Neutrophil (primary cell): ENCODE data around the gene PXYLP1.

Experiments
- H3K27ac ChIP-seq: fragments of 200-600 bp; sonication (generic); 2 replicates; pipeline ENCODE4 v1.5.1; 2016; ENCODE audit warnings: mild to moderate bottlenecking, moderate library complexity
- H3K27me3 ChIP-seq: fragments of 200-600 bp; sonication (generic); 2 replicates; pipeline ENCODE4 v1.6.0; 2016; ENCODE audit warnings: mild to moderate bottlenecking
- H3K36me3 ChIP-seq: fragments of 200-600 bp; sonication (generic); 2 replicates; pipeline ENCODE4 v1.5.1; 2017
- H3K4me1 ChIP-seq, 2 experiments: fragments of 200-600 bp in 1 of 2; sonication (generic) in 1 of 2; 1 replicate in 1 of 2; 2 replicates in 1 of 2; pipeline versions ENCODE4 v1.5.1 to v1.6.1; 2013 to 2016; ENCODE audit warnings: low read depth in 1 of 2, low read length in 1 of 2, mild to moderate bottlenecking in 1 of 2, moderate library complexity in 1 of 2; ENCODE audit not compliant: control insufficient read depth in 1 of 2, insufficient read depth in 1 of 2
- H3K4me3 ChIP-seq, 2 experiments: fragments of 200-600 bp in 1 of 2; sonication (generic) in 1 of 2; 1 replicate in 1 of 2; 2 replicates in 1 of 2; pipeline ENCODE4 v1.5.1; 2013 to 2016; ENCODE audit warnings: low read depth in 1 of 2, low read length in 1 of 2, mild to moderate bottlenecking in 1 of 2, moderate library complexity in 1 of 2
- H3K9me3 ChIP-seq: fragments of 200-600 bp; sonication (generic); 2 replicates; pipeline ENCODE4 v1.5.1; 2016
- TF ChIP-seq, protein P1 (sequence below): fragments of 200-600 bp; sonication (generic); IDR thresholded peaks from 2 replicates; pipeline ENCODE4 v1.5.1; 2016; ENCODE audit warnings: antibody characterized with exemption

Gene PXYLP1, protein sequence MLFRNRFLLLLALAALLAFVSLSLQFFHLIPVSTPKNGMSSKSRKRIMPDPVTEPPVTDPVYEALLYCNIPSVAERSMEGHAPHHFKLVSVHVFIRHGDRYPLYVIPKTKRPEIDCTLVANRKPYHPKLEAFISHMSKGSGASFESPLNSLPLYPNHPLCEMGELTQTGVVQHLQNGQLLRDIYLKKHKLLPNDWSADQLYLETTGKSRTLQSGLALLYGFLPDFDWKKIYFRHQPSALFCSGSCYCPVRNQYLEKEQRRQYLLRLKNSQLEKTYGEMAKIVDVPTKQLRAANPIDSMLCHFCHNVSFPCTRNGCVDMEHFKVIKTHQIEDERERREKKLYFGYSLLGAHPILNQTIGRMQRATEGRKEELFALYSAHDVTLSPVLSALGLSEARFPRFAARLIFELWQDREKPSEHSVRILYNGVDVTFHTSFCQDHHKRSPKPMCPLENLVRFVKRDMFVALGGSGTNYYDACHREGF

DNA sequence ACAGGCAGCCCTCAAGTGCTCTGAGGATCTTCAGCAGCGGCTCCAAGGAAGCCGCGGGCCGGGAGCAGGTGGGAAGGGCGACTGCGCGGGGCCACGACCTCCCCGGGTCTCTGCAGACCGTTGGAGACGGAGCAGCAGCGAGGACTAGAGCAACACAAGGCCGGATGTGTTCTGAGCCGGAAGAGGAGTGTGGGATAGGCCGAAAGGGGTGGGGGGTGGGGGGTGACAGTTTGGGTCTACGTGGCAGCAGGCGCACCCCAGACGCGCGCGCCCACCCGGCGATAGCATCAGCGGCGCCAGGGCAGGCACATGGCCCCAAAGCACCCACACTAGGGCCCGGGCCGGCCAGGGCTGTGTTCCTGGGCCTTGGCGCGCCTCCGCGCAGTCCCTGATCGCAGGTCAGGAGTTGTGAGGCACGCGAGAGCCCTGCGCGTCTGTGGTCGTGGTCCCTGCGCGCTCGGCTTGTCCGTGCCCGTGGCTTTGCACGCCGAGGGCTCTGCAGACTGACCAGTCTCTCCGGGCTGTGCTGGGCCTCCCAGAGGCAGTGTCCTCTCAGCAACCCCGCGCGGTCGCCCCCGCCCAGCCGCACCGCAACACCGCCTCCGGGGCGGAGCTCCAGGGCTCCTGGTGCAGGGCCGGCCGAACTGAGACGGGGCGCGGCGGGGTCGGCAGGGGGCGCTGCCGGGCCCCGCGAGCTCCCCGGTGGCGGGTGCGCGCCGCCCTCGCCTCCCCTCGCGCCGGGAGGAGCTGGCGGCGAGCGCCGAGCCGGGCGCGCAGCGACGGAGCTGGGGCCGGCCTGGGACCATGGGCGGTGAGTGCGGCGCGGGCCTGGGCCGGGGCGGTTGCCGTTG lies at the start of gene PXYLP1:
TSS of gene PXYLP1 (plus strand) at position 725 of the 851 bp plus-strand sequence. CDS start 28,351 bp downstream, outside the sequence.
- no peaks in the 10 kb centered on the region for H3K9me3 ChIP-seq
- peak within 1 kb of the TSS; percentile 84 to 86 for H3K4me3 ChIP-seq
- peaks cover 9% of the 10 kb centered on the region for H3K36me3 ChIP-seq
- peak within 1 kb of the TSS; percentile 71 for H3K27ac ChIP-seq
- peaks cover 43 to 52% of the 10 kb centered on the region in 2 experiments for H3K4me1 ChIP-seq
- TF ChIP-seq, protein P1, sequence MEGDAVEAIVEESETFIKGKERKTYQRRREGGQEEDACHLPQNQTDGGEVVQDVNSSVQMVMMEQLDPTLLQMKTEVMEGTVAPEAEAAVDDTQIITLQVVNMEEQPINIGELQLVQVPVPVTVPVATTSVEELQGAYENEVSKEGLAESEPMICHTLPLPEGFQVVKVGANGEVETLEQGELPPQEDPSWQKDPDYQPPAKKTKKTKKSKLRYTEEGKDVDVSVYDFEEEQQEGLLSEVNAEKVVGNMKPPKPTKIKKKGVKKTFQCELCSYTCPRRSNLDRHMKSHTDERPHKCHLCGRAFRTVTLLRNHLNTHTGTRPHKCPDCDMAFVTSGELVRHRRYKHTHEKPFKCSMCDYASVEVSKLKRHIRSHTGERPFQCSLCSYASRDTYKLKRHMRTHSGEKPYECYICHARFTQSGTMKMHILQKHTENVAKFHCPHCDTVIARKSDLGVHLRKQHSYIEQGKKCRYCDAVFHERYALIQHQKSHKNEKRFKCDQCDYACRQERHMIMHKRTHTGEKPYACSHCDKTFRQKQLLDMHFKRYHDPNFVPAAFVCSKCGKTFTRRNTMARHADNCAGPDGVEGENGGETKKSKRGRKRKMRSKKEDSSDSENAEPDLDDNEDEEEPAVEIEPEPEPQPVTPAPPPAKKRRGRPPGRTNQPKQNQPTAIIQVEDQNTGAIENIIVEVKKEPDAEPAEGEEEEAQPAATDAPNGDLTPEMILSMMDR: peak; percentile 93
- no peaks in the 10 kb centered on the region for H3K27me3 ChIP-seq

DNA sequence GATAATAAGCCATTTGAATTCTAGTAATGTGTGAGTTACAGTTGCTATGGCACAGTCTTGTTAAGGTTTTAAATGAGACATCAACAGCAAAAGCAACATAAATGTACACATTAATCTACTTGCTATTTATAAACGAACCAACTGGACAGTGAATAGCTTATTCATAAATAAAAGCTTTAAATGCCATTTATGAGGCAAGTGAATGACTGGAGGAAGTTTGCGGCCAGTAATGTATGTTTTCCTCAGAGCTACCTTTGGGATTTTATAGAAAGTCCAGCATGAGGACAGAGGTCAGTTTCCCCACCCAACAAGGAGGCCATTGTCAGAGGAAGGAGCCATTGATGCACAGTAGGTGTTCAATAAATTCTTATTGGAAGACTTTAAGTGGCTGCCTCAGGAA lies 48.0 kb upstream of the PXYLP1 start:
- TF ChIP-seq, protein P1: no peak
- no peaks in the 10 kb centered on the region for H3K9me3 ChIP-seq
- peaks cover 5% of the 10 kb centered on the region for H3K27me3 ChIP-seq

DNA sequence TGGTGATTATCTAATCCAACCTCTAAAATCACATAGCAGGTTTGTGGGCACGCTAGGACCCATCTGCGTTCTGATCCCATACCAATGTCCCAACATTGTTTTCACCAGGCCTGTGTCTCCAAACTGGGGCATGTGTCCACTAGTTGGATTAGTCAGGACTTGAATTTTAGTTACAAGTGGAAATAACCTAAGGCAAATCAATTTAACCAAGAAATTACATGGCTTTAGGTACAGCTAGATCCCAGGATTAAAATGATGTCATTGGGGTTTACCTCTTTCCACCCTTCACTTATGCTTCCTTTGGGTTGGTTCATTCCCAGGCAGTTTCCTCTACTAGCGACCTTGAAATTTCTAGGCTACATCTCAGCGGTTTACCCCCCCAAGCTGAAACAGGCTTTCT lies 47.2 kb upstream of the PXYLP1 start:
- Histone ChIP-seq H3K27ac (no peak overlapping the region), H3K4me3 (no peak overlapping the region), H3K36me3 (no peaks in the 10 kb centered on the region), H3K27me3 (peaks cover 5% of the 10 kb centered on the region), H3K4me1 (no peaks in the 10 kb centered on the region), H3K9me3 (no peaks in the 10 kb centered on the region)
- TF ChIP-seq, protein P1: no peak

More for the DNA sequence above, 48.0 kb upstream of the PXYLP1 start:
- H3K4me1 ChIP-seq: no peaks in the 10 kb centered on the region
- no peaks in the 10 kb centered on the region for H3K36me3 ChIP-seq
- no peak overlapping the region for H3K4me3 ChIP-seq
- no peak overlapping the region for H3K27ac ChIP-seq

DNA sequence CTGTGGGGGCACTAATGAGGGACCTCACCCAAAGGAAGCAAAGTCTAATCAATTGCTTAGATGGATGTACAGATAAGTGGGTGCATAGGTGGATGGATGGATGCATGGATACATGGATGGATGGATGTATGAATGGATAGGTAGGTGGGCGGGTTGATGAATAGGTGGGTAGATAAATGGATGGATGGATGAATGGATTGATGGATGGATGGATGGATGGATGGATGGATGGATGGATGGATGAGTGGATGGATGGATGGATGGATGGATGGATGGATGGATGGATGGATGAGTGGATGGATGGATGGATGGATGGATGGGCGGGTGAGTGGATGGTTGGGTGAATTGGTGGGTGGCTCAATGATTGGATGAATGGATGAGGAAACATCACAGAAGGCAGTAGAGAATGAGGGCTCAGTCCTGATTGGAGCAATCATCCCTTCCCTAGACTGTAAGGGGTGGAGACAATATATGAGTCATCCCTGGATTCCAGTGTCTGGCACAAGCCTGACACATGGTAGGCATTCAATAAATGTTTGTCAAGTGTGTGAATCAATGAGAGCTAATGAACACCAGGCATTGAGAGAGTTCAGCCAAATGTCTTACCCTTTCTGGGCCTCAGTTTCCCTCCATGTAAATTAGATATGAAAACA lies 40.4 kb upstream of the PXYLP1 start:
- H3K27me3 ChIP-seq: peaks cover 21% of the 10 kb centered on the region
- no peak overlapping the region for H3K4me3 ChIP-seq
- TF ChIP-seq, protein P1: no peak
- peaks cover 0 to 8% of the 10 kb centered on the region in 2 experiments for H3K4me1 ChIP-seq
- H3K36me3 ChIP-seq: no peaks in the 10 kb centered on the region
- H3K27ac ChIP-seq: no peak overlapping the region
- H3K9me3 ChIP-seq: no peaks in the 10 kb centered on the region

DNA sequence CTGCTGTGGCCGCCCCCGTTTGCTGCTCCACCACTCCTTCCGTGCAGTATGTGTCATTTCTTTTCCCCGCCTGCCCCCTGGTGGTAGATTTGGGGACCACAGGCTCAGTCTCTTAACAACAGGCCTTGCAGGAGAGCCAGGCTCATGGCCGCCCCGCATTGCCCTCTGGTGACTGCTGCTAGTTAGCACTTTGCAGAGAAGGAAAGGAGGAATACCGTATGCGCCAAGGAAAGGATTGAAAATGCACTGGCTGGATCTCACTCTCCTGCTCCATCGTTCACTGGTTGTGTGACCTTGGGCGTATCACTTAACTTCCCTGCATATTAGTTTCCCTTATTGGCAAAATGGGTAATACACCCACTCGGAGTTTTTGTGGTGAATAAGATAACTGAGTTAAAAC lies 39.3 kb upstream of the PXYLP1 start:
- TF ChIP-seq, protein P1: peak; percentile 96
- H3K9me3 ChIP-seq: no peaks in the 10 kb centered on the region
- no peak overlapping the region for H3K27ac ChIP-seq
- no peak overlapping the region for H3K4me3 ChIP-seq
- peaks cover 0 to 8% of the 10 kb centered on the region in 2 experiments for H3K4me1 ChIP-seq
- H3K36me3 ChIP-seq: no peaks in the 10 kb centered on the region
- H3K27me3 ChIP-seq: peaks cover 27% of the 10 kb centered on the region
